ENCODE measurements around the gene SDK2.

SDK2 gene

DNA sequence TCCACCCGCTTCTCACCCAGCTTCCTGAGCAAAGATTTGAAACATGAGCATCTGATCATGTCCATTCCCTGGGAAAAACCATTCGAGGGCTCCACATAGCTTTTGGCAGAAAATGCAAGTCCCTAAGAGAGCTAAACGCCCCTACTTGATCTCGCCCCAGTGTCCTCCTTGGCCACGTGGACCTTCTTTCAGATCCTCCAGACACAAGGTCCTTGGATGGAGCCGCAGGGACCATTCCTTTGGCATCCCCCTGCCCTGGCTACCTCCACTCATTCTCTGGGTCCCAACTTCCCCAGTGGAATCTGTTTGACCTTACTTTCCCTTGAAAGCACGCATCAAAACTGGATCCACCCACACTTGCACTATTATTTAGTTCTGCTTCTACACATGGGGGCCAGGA, 146.5 kb downstream of the SDK2 start:
- no peak for FAIRE-seq
- DNase-seq (ENCODE audit: insufficient read length, low spot score): no peak

DNA sequence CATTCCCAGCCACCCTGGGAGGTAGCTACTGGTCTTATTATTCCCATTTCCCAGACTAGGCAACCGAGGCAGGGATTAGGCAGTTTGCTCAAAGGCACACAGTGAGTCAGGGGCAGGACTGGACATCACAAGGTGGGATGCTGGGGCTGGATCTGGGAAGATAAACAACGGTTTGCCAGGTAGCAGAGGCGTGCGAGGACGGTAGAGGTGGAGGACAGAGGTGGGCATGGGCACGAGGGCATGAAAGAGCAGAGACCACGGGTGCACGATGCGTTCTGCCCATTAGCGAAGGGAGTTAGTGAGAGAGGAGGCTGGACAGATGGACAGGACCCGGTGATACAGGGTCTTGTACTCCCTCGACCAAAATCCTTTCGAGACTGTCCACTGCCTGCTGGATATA, 148.0 kb downstream of the SDK2 start:
- FAIRE-seq: no peak
- no peak for DNase-seq (ENCODE audit: insufficient read length, low spot score)
- TF ChIP-seq, protein P1, sequence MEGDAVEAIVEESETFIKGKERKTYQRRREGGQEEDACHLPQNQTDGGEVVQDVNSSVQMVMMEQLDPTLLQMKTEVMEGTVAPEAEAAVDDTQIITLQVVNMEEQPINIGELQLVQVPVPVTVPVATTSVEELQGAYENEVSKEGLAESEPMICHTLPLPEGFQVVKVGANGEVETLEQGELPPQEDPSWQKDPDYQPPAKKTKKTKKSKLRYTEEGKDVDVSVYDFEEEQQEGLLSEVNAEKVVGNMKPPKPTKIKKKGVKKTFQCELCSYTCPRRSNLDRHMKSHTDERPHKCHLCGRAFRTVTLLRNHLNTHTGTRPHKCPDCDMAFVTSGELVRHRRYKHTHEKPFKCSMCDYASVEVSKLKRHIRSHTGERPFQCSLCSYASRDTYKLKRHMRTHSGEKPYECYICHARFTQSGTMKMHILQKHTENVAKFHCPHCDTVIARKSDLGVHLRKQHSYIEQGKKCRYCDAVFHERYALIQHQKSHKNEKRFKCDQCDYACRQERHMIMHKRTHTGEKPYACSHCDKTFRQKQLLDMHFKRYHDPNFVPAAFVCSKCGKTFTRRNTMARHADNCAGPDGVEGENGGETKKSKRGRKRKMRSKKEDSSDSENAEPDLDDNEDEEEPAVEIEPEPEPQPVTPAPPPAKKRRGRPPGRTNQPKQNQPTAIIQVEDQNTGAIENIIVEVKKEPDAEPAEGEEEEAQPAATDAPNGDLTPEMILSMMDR (IDR thresholded peaks at IDR 0.05; ENCODE audit: insufficient read depth, missing control alignments): no peak

More for the DNA sequence above, 146.5 kb downstream of the SDK2 start:
- TF ChIP-seq, protein P1 (IDR thresholded peaks at IDR 0.05; ENCODE audit: insufficient read depth, missing control alignments): no peak

DNA sequence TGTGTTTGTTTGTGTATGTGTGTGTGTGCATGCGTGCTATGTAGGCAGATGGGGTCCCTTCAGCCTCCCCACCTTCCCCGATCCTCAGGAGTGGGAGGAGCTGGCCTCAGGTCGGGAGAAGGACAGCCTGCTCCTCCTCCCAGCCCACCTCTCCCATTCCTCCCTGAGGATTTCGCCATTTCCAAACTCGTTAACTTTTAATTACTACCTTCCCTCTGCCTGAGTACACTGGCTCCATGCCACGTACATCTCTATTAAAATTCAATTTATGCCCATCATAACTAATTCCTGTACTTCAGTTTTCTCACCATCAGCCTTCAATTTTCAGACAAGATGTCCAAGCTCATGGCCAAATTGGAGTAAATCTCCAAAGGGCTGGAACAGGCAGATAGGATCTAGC, 148.6 kb downstream of the SDK2 start:
- TF ChIP-seq, protein P1 (IDR thresholded peaks at IDR 0.05; ENCODE audit: insufficient read depth, missing control alignments): no peak
- DNase-seq (ENCODE audit: insufficient read length, low spot score): no peak
- FAIRE-seq: no peak

DNA sequence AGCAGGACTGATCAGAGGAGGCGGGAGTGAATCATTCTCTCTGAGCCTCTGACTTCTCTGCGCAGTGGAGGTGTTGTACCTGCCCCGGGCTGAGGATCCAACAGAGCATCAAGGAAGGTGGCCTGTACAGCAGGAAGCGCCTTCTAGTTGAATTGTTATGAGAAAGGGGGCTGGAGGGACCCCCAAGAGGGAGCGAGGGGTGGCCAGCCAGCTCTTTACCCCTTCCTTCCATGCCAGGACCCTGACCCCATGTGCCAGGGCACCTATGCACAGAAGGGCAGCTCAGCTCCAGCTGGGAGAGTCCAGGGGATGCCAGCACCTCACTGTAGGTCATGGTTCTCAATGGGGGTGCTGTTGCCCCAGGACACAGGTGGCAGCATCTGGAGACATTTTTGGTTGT, 149.3 kb downstream of the SDK2 start:
- no peak for FAIRE-seq
- TF ChIP-seq, protein P1 (IDR thresholded peaks at IDR 0.05; ENCODE audit: insufficient read depth, missing control alignments): no peak
- DNase-seq (ENCODE audit: insufficient read length, low spot score): no peak

DNA sequence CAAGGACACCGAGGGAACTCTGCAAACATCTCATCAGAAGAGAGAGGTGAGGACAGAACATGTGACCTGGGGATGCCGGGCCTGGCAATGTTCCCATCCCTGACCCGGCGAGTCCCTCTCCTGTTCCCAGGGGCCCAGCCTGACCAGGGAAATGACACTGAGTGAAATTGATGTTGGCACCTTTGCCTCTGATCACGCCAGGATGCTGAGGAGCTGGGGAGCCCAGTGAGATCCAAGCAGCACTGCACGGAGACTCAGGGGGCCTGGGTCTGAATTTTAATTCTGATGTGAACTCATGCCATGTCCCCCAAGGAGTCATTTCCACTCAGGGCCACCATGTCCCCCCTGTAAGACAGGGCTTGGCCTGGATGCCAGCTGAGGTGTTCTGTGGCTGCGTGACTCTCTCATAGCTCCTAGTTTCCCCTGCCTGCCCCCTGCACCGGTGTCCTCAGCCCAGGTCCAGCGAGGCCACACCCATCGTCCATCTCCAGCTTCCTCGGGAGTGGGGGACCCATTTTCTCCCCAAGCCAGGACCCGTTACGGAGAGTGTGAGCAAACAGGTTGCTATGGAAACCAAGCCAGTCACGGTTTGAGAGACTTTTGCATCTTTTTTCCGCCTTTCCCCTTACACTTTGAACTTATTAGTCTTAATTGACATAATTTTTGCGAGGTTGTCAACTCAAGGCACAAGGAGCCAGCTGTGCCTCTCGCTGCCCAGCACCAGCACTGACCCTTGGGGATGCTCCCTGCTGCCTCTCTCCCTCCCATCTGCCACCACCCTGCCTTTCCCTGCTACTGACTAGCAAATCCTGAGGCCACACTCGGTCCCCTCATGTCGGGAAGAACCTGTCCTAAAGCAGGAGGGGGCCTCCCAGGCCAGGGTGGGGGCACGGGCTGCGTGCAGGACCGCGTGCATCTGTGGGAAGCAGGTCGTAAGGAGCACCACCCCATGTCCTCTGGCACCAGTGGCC, 150.0 kb downstream of the SDK2 start:
- DNase-seq (ENCODE audit: insufficient read length, low spot score) (no peak), FAIRE-seq (no peak)

DNA sequence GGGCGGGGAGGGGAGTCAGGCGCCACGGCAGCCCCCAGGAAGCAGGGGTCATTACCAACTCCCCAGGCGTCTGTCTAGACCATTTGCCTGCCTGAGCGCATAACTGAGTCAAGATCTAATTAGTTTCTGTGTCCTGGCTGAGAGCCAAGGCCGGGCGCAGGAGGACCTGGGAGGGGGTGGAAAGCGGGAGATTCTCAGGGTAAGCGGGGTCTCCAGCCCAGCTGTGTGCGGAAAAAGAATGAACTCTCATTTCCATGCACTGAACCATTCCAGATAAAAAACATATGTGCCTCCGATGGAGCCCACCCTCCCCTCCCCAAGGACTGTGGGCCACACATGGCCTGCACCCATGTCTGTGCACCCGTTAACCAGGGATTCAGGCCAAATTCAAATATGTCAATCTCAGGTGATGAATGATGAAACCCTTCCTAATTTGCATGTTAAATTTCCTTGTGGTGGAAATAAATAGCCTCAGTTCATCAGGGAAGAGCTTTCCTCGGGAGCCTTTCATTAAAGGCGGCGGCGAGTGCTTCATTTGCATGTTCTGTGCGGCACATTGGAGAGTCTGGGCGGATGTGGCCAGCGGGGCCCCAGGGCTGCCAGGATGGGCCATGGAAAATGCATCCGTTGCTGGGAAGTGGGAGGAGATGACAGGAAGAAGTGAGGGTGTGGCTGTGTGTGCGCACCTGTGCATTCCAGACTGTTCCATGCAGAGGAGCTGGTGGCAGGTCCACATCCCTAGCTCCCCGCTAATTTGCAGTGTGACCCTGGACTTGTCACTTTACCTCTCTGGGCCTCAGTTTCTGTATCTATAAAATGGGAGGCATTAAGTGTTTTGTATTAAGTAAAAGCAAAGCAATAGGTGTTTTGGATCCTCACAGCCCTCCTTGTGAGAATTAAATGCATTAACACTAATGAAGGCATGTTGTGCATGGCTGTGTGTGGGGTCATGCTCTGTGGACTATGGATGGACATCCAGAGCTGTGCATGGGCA, 151.1 kb downstream of the SDK2 start:
- DNase-seq (ENCODE audit: insufficient read length, low spot score) (no peak), FAIRE-seq (no peak)
- TF ChIP-seq, protein P1 (IDR thresholded peaks at IDR 0.05; ENCODE audit: insufficient read depth, missing control alignments): no peak

More for the DNA sequence above, 150.0 kb downstream of the SDK2 start:
- TF ChIP-seq, protein P1 (IDR thresholded peaks at IDR 0.05; ENCODE audit: insufficient read depth, missing control alignments): no peak
